ENCODE results near the gene MAP4K3. TPM values are rescaled to one million over a fixed set of nuclear protein-coding genes. Genes with fewer than 3 reads are reported as not detected.

MAP4K3 gene
- total and polyA plus RNA-seq, 9 of the 15 experiments (the other 6 are each of a cell fraction or from before 2014, with no cell fraction given), result 3.1 to 30.0 (median 16.9) TPM

DNA sequence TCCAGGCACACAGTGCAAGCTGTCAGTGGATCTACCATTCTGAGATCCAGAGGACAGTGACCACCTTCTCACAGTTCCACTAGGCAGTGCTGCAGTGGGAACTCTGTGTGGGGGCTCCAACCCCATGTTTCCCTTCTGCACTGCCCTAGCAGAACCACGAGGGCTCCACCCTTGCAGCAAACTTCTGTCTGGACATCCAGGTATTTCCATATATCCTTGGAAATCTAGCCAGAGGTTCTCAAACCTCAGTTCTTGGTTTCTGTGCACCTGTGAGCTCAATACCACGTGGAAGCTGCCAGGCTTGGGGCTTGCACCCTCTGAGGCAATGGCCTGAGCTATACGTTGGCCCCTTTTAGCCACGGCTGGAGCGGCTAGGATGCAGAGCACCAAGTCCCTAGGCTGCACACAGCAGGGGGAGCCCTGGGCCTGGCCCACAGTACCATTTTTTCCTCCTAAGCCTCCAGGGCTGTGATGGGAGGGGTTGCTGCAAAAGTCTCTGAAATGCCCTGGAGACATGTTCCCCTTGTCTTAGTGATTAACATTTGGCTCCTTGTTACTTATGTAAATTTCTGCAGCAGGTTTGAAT lies 77.5 kb downstream of the MAP4K3 start (continued):
- no peak for TF ChIP-seq ZNF830 (CRISPR knock-in tag; IDR thresholded peaks at IDR 0.05)
- TF ChIP-seq GATA2 (CRISPR knock-in tag; IDR thresholded peaks at IDR 0.05), result no peak
- no peak for TF ChIP-seq ZC3H8 (IDR thresholded peaks at IDR 0.05)
- no peak for TF ChIP-seq ZBTB8A (IDR thresholded peaks at IDR 0.05; ENCODE audit: partially characterized antibody)
- no peak for TF ChIP-seq ELF2 (CRISPR knock-in tag; IDR thresholded peaks at IDR 0.05)
- no peak for TF ChIP-seq ZNF551 (CRISPR knock-in tag; IDR thresholded peaks at IDR 0.05)
- TF ChIP-seq DNMT1 (IDR thresholded peaks at IDR 0.05), result no peak
- no peak for TF ChIP-seq ZNF589 (CRISPR knock-in tag; IDR thresholded peaks at IDR 0.05; ENCODE audit: low read depth)

DNA sequence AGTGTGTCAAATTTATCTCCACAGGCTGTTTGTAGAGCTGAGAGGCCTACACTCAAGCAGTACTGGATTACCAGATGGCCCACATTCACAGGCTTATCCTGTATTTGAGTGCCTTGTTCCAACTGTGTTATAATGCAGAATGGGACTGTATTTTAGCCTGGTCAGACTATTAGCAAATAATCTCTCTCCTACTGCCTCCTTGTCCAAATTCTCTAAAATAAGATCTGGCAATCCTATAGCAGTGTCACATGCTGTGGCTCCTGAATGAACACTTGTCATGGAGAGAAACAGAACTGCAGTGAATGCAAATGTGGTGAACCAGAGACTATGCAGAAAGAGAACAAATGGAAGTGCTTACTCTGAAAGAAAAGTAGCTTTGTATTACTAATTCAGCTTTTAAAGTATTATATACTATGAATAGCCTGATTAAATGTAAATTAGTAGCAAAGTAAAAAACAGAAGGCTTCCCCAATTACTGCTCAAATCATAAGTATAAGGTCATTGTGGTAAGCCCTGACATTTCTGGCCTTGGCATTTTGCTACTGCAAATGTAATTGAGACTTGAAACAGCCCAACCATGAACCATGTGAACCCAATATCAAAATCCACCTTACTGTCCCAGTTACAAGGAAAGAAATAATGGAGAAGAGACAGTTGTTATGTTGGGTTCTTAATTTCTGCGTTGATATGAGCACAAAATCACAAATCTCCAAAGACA lies 80.0 kb downstream of the MAP4K3 start:
- in situ Hi-C loops (cut with MboI) (no loop called here), intact Hi-C loops (cut with micrococcal nuclease) (no loop called here)
- H3K9ac ChIP-seq (ENCODE audit: insufficient read depth in 1 of 2, low read depth in 2 of 2, low read length in 2 of 2), result no peak overlapping the region
- no peak overlapping the region for H3K4me2 ChIP-seq (ENCODE audit: insufficient read depth, low read length)
- ChIA-PET POLR2A (no interaction called here), CTCF (ENCODE audit: low intra/inter-chr PET ratio) (no interaction called here)
- H3K9me3 ChIP-seq (replicated peaks; ENCODE audit: control insufficient read depth, insufficient read depth, low read depth, low read length), result peaks cover 23% of the 10 kb centered on the region
- FAIRE-seq, result no peak
- no peak for DNase-seq (ENCODE audit: extremely low read depth in 1 of 4, low spot score in 3 of 4)
- H2AFZ ChIP-seq (ENCODE audit: low read depth, low read length), result no peak overlapping the region
- H3K27ac ChIP-seq (ENCODE audit: extremely low read depth, low read depth, low read length), result no peak overlapping the region
- no TSS peak for BruUV-seq (replicated peaks)
- H3K36me3 ChIP-seq (ENCODE audit: control insufficient read depth, insufficient read depth, low read length), result peaks cover 16% of the 10 kb centered on the region; the same call in 1 of the 3 replicates
- peaks cover 14% of the 10 kb centered on the region; the same call in 2 of the 3 replicates for H3K79me2 ChIP-seq (ENCODE audit: control insufficient read depth, insufficient read depth, low read length)
- H3K4me1 ChIP-seq (replicated peaks in 1 of 2; ENCODE audit: control insufficient read depth in 2 of 2, insufficient read depth in 2 of 2, low read length in 2 of 2), result no peaks in the 10 kb centered on the region
- H3K9me1 ChIP-seq (ENCODE audit: control insufficient read depth, insufficient read depth, low read length), result no peaks in the 10 kb centered on the region
- H3K4me3 ChIP-seq, result no peak overlapping the region
- 100% methylated on average over 1 of the region's 1 CpG for WGBS (ENCODE audit: insufficient coverage, low coverage, missing lambda C conversion rate)
- H4K20me1 ChIP-seq (replicated peaks; ENCODE audit: control insufficient read depth, insufficient read depth, low read length), result no peaks in the 10 kb centered on the region
- 0 out of 3 replicates have a peak, but pooled peaks have one; percentile 32 for ATAC-seq
- no peaks in the 10 kb centered on the region for H3K27me3 ChIP-seq (ENCODE audit: control insufficient read depth in 2 of 2, insufficient read depth in 2 of 2, low read length in 2 of 2)
- TF ChIP-seq SMAD4 (CRISPR knock-in tag; conservative IDR thresholded peaks at IDR 0.05) (no peak), MBD2 (IDR thresholded peaks at IDR 0.05; ENCODE audit: borderline replicate concordance, low read depth) (no peak)
